Right lobe of liver (tissue), 6 donors: ENCODE results near the gene SLFN12. TPM values are rescaled to one million over a fixed set of nuclear protein-coding genes. Genes with fewer than 3 reads are reported as not detected.
A peak's percentile ranks its signal among the peaks of the same experiment; 100 is the strongest.

ENCODE experiments used
- ATAC-seq, 4 donors: fragments of 200-7000 bp; cut with Tn5 transposase; one replicate each; pipeline ENCODE4 v1.9.1; 2020; ENCODE audit warnings: mild to moderate bottlenecking in 4 of 4, moderate library complexity in 4 of 4
- DNase-seq, 3 donors: peaks; one replicate each; pipeline ENCODE4 v3.0.0-alpha.2; 2020
- H3K27ac ChIP-seq, 3 donors: fragments of 200-600 bp; one replicate each; pipeline ENCODE4 v1.8.0; 2022
- H3K27me3 ChIP-seq, 2 donors: fragments of 200-600 bp; one replicate each; pipeline ENCODE4 v1.8.0; 2022
- H3K36me3 ChIP-seq, 4 donors: fragments of 200-600 bp; sonication (generic) in 1 of 4; one replicate each; pipeline versions ENCODE4 v1.5.1 to v1.8.0; 2017 to 2022; ENCODE audit warnings: control low read depth in 1 of 4
- H3K4me1 ChIP-seq, 4 donors: fragments of 200-600 bp; sonication (generic) in 1 of 4; one replicate each; pipeline versions ENCODE4 v1.5.1 to v1.8.0; 2017 to 2022; ENCODE audit warnings: control low read depth in 1 of 4
- H3K4me3 ChIP-seq, 3 donors: fragments of 200-600 bp; one replicate each; pipeline ENCODE4 v1.8.0; 2022
- H3K9me3 ChIP-seq, 4 donors: fragments of 200-600 bp; sonication (generic) in 1 of 4; one replicate each; pipeline versions ENCODE4 v1.5.1 to v1.8.0; 2017 to 2022; ENCODE audit warnings: control low read depth in 1 of 4
- POLR2A ChIP-seq: fragments of 450-650 bp; IDR thresholded peaks from one replicate; pipeline ENCODE4 v1.6.1; 2017; ENCODE audit warnings: antibody characterized with exemption, mild to moderate bottlenecking
- WGBS: methylation state at CpG from one replicate; pipeline ENCODE4 v1.1.6; 2018; ENCODE audit warnings: low coverage, low lambda C conversion rate; ENCODE audit not compliant: insufficient coverage; ENCODE audit errors: missing lambda C conversion rate; 5-methylcytosine and 5-hydroxymethylcytosine counted together
- intact Hi-C, 2 donors: fragments of 100-400 bp; cut with DNase I; formaldehyde crosslinking; loops; one replicate each; pipeline versions ENCODE4 v1.11.2 to v1.14.1; 2022
- total RNA-seq, 6 experiments: library from RNA; depleted of rRNA in 2 of 6; stranded (reverse); fragments of >200 nt in 2 of 6; fragmentation: NEBNext Ultra II Directional in 3 of 6; extraction: Animal tissue kit (Norgen Biotek cat#: 25700) in 3 of 6; gene quantifications; one replicate each; pipeline versions ENCODE4 v1.1.0 to v1.2.4, GENCODE V29; 2016 to 2023
- TF ChIP-seq, protein P1 (sequence below), 4 donors: fragments of 200-600 bp in 3 of 4; fragments of 450-650 bp in 1 of 4; IDR thresholded peaks; one replicate each; pipeline versions ENCODE4 v1.5.1 to v1.8.0; 2016 to 2022; ENCODE audit warnings: antibody characterized with exemption in 4 of 4, mild to moderate bottlenecking in 2 of 4
- donor health status: DM: no; HTN: yes; CAD: no.
- donor health status: DM: no; HTN: no; CAD: no.
- donor health status: DM: no; HTN: no; CAD: no.
- donor health status: DM: no; HTN: yes; CAD: no.
- donor health status: DM: no; HTN: yes; CAD: no.

Gene SLFN12
- total RNA-seq, 6 experiments from 2014 or later: 0.84 to 3.3 (median 1.6) TPM

DNA sequence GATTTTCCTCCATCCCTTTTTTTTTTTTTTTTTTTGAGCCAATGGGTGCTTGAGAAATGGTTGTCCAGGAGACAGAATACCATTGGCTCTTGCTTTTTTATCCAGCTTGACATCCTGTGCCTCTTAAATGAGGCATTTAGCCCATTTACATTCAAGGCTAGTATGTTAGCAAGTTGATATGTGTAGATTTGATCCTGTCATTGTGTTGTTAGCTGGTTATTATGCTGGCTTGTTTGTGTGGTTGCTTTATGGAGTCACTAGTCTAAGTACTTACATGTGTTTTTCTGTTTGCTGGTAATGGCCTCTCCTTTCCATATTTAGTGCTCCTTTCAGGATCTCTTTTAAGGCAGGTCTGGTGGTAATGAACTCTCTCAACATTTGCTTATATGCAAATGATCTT is 44.8 kb downstream of the SLFN12 start:
- H3K27me3 ChIP-seq: no peaks in the 10 kb centered on the region
- intact Hi-C loops: no loop called here
- ATAC-seq: no peak

DNA sequence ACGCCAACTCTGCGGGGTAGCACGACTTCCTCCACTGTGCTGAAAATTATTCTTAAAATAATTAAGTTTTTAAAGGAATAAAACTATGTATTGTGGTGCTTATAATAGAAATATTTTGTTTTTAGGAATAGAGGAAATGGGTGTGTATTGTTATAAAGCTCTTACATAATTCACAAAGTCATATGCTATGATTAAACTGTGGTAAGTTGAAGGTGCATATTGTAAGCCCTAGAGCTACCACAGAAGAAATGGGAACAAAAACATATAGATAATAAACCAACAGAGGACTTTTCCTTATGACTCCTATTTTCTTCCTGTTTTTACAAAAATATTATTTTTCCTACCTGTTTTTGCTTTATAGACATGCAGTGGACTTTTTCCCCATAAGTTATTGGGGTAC is 54.6 kb downstream of the SLFN12 start:
- Histone ChIP-seq H3K4me3 (no peak overlapping the region), H3K4me1 (no peaks in the 10 kb centered on the region), H3K36me3 (no peaks in the 10 kb centered on the region), H3K27ac (no peak overlapping the region), H3K27me3 (peaks cover 0 to 9% of the 10 kb centered on the region in 2 donors), H3K9me3 (no peaks in the 10 kb centered on the region)
- TF ChIP-seq, protein P1, sequence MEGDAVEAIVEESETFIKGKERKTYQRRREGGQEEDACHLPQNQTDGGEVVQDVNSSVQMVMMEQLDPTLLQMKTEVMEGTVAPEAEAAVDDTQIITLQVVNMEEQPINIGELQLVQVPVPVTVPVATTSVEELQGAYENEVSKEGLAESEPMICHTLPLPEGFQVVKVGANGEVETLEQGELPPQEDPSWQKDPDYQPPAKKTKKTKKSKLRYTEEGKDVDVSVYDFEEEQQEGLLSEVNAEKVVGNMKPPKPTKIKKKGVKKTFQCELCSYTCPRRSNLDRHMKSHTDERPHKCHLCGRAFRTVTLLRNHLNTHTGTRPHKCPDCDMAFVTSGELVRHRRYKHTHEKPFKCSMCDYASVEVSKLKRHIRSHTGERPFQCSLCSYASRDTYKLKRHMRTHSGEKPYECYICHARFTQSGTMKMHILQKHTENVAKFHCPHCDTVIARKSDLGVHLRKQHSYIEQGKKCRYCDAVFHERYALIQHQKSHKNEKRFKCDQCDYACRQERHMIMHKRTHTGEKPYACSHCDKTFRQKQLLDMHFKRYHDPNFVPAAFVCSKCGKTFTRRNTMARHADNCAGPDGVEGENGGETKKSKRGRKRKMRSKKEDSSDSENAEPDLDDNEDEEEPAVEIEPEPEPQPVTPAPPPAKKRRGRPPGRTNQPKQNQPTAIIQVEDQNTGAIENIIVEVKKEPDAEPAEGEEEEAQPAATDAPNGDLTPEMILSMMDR (IDR thresholded peaks at IDR 0.05): no peak
- no peak for TF ChIP-seq POLR2A
- no peak for ATAC-seq
- 55% methylated on average over 3 of the region's 3 CpGs for WGBS
- no peak for DNase-seq
- intact Hi-C loops: no loop called here

More for the DNA sequence above, 44.8 kb downstream of the SLFN12 start:
- Histone ChIP-seq H3K9me3 (no peaks in the 10 kb centered on the region), H3K36me3 (no peaks in the 10 kb centered on the region), H3K4me1 (no peaks in the 10 kb centered on the region), H3K27ac (no peak overlapping the region), H3K4me3 (no peak overlapping the region)
- DNase-seq: no peak
- TF ChIP-seq, protein P1 (IDR thresholded peaks at IDR 0.05): no peak
- no peak for TF ChIP-seq POLR2A

DNA sequence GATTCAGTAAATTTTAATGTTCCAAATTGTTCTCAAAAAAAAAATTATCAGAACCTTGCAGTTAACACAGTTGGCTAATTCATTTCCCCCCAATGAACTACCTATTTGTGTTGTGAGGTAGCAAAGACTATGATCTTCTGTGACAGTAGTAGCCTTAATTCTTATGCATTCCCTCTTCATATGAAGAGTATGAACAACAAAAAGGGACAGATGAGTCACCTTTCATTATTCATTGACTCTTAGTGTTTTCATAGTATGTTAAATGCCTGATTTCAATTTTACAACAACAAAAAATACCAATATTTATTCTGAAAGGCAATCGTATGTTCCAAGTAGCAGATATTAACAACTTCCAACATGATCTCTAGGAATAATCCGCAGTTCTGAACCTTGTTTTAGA is 55.2 kb downstream of the SLFN12 start:
- no peak for TF ChIP-seq POLR2A
- TF ChIP-seq, protein P1 (IDR thresholded peaks at IDR 0.05): no peak
- Histone ChIP-seq H3K4me3 (no peak overlapping the region), H3K9me3 (no peaks in the 10 kb centered on the region), H3K27me3 (peaks cover 0 to 9% of the 10 kb centered on the region in 2 donors), H3K27ac (no peak overlapping the region), H3K4me1 (no peaks in the 10 kb centered on the region), H3K36me3 (no peaks in the 10 kb centered on the region)
- intact Hi-C loops: no loop called here
- ATAC-seq: no peak
- WGBS: 52% methylated on average over 2 of the region's 2 CpGs
- DNase-seq: no peak

DNA sequence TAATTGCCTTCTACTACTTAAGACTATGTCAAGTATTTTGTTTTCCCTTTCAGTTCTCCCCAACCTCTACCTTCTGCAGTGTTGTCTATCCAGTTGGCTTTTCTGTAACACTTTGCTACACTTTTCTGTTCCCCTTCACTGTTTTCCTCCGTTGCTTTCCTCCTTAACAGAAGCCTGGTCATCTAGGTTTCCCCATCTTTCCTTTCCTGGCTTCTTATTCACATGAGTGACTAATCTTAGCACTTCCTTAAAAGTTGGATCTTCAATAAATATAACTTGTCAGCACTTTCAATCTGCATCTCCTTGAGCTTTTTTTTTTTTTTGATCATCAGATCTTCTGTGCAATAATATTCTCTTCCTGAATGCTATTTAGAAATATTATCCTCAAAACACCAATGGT is 56.1 kb downstream of the SLFN12 start:
- H3K27ac ChIP-seq: peak overlapping the region in 1 of 3 donors; percentile 34

More for the DNA sequence above, 56.1 kb downstream of the SLFN12 start:
- H3K4me1 ChIP-seq: no peaks in the 10 kb centered on the region
- TF ChIP-seq POLR2A: no peak
- TF ChIP-seq, protein P1 (IDR thresholded peaks at IDR 0.05): no peak
- no peaks in the 10 kb centered on the region for H3K9me3 ChIP-seq
- H3K36me3 ChIP-seq: no peaks in the 10 kb centered on the region
- no peak overlapping the region for H3K4me3 ChIP-seq
- intact Hi-C loops: no loop called here
- DNase-seq (no peak), ATAC-seq (no peak)
- H3K27me3 ChIP-seq: peaks cover 0 to 16% of the 10 kb centered on the region in 2 donors
- WGBS: 8% methylated on average over 1 of the region's 1 CpG
